DMS79 treated with DMSO at 0.1 percent for 48 hours (cell line): ENCODE data around the gene STAM.

ENCODE experiments used
- DNase-seq: peaks from one replicate; lab custom pipeline; 2025; lab: John Stamatoyannopoulos, UW

Gene STAM

GRCh38 chr10:17730667-17731066 is 86.7 kb downstream of the STAM start:
- no peak for DNase-seq

GRCh38 chr10:17731331-17732020 is 87.5 kb downstream of the STAM start:
- DNase-seq, result no peak

GRCh38 chr10:17733620-17734019 is 89.7 kb downstream of the STAM start:
- no peak for DNase-seq

GRCh38 chr10:17734432-17735080 is 90.6 kb downstream of the STAM start:
- DNase-seq, result no peak

GRCh38 chr10:17735166-17735941 is 91.4 kb downstream of the STAM start:
- DNase-seq, result no peak

GRCh38 chr10:17736223-17736622 is 92.3 kb downstream of the STAM start:
- no peak for DNase-seq

GRCh38 chr10:17737027-17737965 is 93.3 kb downstream of the STAM start:
- DNase-seq, result no peak

- no peak for DNase-seq
Measured at GRCh38 chr10:17740668-17741067, 96.7 kb downstream of the STAM start.

GRCh38 chr10:17742918-17743317 is 99.0 kb downstream of the STAM start:
- no peak for DNase-seq

- no peak for DNase-seq
Measured at GRCh38 chr10:17743437-17743836, 99.5 kb downstream of the STAM start.

- no peak for DNase-seq
Measured at GRCh38 chr10:17744341-17744861, 100.5 kb downstream of the STAM start.

- DNase-seq, result no peak
Measured at GRCh38 chr10:17747883-17748550, 104.1 kb downstream of the STAM start.

GRCh38 chr10:17749890-17750289 is 105.9 kb downstream of the STAM start:
- no peak for DNase-seq

- no peak for DNase-seq
Measured at GRCh38 chr10:17751781-17752445, 108.0 kb downstream of the STAM start, which contains the start of gene TMEM236. Gene TMEM236, plus strand, starts transcription at chr10:17752201. Its CDS starts 95 bp downstream, at chr10:17752296.

- DNase-seq, result peak; percentile 2
Measured at GRCh38 chr10:17756557-17757217, 112.7 kb downstream of the STAM start.

- no peak for DNase-seq
Measured at GRCh38 chr10:17758200-17758599, 114.2 kb downstream of the STAM start.

- DNase-seq, result no peak
Measured at GRCh38 chr10:17758896-17759295, 114.9 kb downstream of the STAM start.

- DNase-seq, result no peak
Measured at GRCh38 chr10:17764142-17764541, 120.2 kb downstream of the STAM start.

- DNase-seq, result no peak
Measured at GRCh38 chr10:17765602-17766001, 121.7 kb downstream of the STAM start.
